B cell (primary cell): ENCODE measurements around the gene SLC13A1.

ENCODE experiments used
- CTCF ChIP-seq: fragments of 200-600 bp; IDR thresholded peaks from one replicate; pipeline ENCODE4 v1.8.0; 2022; ENCODE audit warnings: antibody characterized with exemption, mild to moderate bottlenecking
- EZH2 ChIP-seq: IDR thresholded peaks from 2 replicates; pipeline ENCODE4 v1.6.1; 2012; ENCODE audit warnings: borderline replicate concordance, low read depth, mild to moderate bottlenecking, moderate library complexity, low read length; ENCODE audit not compliant: insufficient read depth, poor library complexity, severe bottlenecking

DNA sequence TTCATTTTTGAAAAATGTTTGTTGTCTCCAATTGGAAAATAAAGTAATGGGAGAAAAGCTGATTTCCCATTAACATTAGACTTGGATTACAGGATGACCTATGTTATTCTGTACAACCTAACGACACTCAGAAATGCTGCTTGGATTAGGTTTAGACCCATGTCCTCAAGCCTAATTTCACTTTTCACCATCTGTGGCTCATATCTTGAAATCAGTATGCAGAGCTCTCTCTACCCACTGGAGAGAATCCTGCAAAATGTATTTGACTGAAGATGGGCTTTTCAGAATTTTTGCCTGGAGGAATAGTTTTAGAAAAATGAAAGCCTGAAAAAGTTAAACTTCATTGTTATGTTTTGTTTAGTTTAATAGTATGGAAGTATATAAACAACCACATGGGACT, 63.8 kb downstream of the SLC13A1 start:
- TF ChIP-seq CTCF (no peak), EZH2 (no peak)
